IMR-90 (cell line): ENCODE data around the gene PPDPF. TPM values are rescaled to one million over a fixed set of nuclear protein-coding genes. Genes with fewer than 3 reads are reported as not detected.

Experiments used
- ATAC-seq: fragments of 200-7000 bp; cut with Tn5 transposase; 2 replicates; pipeline ENCODE4 v1.9.1; 2020; ENCODE audit warnings: low read depth, mild to moderate bottlenecking, moderate library complexity
- BruUV-seq: library from RNA; stranded (reverse); fragments of 400-500 nt; replicated peaks from 2 replicates; lab custom pipeline; 2021; lab: Mats Ljungman, UMichigan
- CTCF ChIA-PET: fragments of 300-600 bp; formaldehyde crosslinking; extraction: SDS; loops from one replicate; lab custom pipeline; 2021; ENCODE audit warnings: antibody characterized with exemption; lab: Yijun Ruan, JAX
- POLR2A ChIA-PET: fragments of 300-600 bp; sonication (Branson Sonifier 250); formaldehyde crosslinking; loops from one replicate; lab custom pipeline; 2022; ENCODE audit warnings: antibody characterized with exemption; ENCODE audit not compliant: unreplicated experiment; lab: Charles Lee
- DNase-seq: peaks from one replicate; pipeline ENCODE4 v3.0.0; 2013
- H2AFZ ChIP-seq: replicated peaks from 2 replicates; pipeline ENCODE3; 2013; ENCODE audit warnings: low read length, mild to moderate bottlenecking; ENCODE audit not compliant: poor library complexity
- H2AK5ac ChIP-seq: 2 replicates; pipeline ENCODE4 v1.6.1; 2013; ENCODE audit warnings: low read depth, low read length, inconsistent platforms
- H2AK9ac ChIP-seq: replicated peaks from 2 replicates; pipeline ENCODE3; 2013; ENCODE audit warnings: mild to moderate bottlenecking, low read depth, low read length, moderate library complexity; ENCODE audit not compliant: poor library complexity
- H2BK120ac ChIP-seq: 2 replicates; pipeline ENCODE4 v1.6.1; 2013; ENCODE audit warnings: low read depth, low read length, inconsistent platforms
- H2BK15ac ChIP-seq: 3 replicates; pipeline ENCODE4 v1.6.1; 2013; ENCODE audit warnings: low read depth, low read length, inconsistent platforms
- H2BK20ac ChIP-seq: 2 replicates; pipeline ENCODE4 v1.6.1; 2013; ENCODE audit warnings: low read depth, mild to moderate bottlenecking, inconsistent platforms, low read length, moderate library complexity
- H2BK5ac ChIP-seq: 2 replicates; pipeline ENCODE4 v1.6.1; 2013; ENCODE audit warnings: mild to moderate bottlenecking, low read depth, low read length, inconsistent platforms; ENCODE audit not compliant: poor library complexity, severe bottlenecking
- H3K14ac ChIP-seq: replicated peaks from 2 replicates; pipeline ENCODE4 v1.6.1; 2013; ENCODE audit warnings: low read depth, low read length, inconsistent platforms
- H3K18ac ChIP-seq: 2 replicates; pipeline ENCODE4 v1.6.1; 2013; ENCODE audit warnings: low read depth, low read length, control low read depth
- H3K23ac ChIP-seq: 2 replicates; pipeline ENCODE4 v1.6.1; 2013; ENCODE audit warnings: low read depth, low read length, inconsistent platforms
- H3K27ac ChIP-seq: 2 replicates; pipeline ENCODE4 v1.5.1; 2013; ENCODE audit warnings: mild to moderate bottlenecking, control low read depth, low read length; ENCODE audit not compliant: insufficient read depth
- H3K27me3 ChIP-seq: 2 replicates; pipeline ENCODE4 v1.6.1; 2013; ENCODE audit warnings: low read length; ENCODE audit not compliant: control insufficient read depth, insufficient read depth
- H3K36me3 ChIP-seq: 2 replicates; pipeline ENCODE4 v1.6.1; 2013; ENCODE audit warnings: low read length, mixed read lengths; ENCODE audit not compliant: control insufficient read depth, insufficient read depth
- H3K4ac ChIP-seq: 2 replicates; pipeline ENCODE4 v1.6.1; 2013; ENCODE audit warnings: low read depth, low read length, inconsistent platforms
- H3K4me1 ChIP-seq: 2 replicates; pipeline ENCODE4 v1.6.1; 2013; ENCODE audit warnings: low read length, mixed read lengths; ENCODE audit not compliant: control insufficient read depth, insufficient read depth
- H3K4me2 ChIP-seq: 2 replicates; pipeline ENCODE4 v1.6.1; 2013; ENCODE audit warnings: low read depth, mild to moderate bottlenecking, control low read depth, low read length, moderate library complexity
- H3K4me3 ChIP-seq: 2 replicates; pipeline ENCODE4 v1.5.1; 2013; ENCODE audit warnings: low read depth, mild to moderate bottlenecking, control low read depth, low read length, moderate library complexity; ENCODE audit not compliant: insufficient read depth
- H3K56ac ChIP-seq: 2 replicates; pipeline ENCODE4 v1.6.1; 2013; ENCODE audit warnings: low read length, inconsistent platforms; ENCODE audit not compliant: insufficient read depth; ENCODE audit errors: extremely low read depth
- H3K79me1 ChIP-seq, 2 experiments: 2 replicates each; pipeline ENCODE4 v1.6.1; 2013; ENCODE audit warnings: low read length in 2 of 2, inconsistent platforms in 1 of 2, low read depth in 1 of 2
- H3K9ac ChIP-seq: 2 replicates; pipeline ENCODE4 v1.6.1; 2013; ENCODE audit warnings: low read depth, low read length, control low read depth
- H3K9me1 ChIP-seq: 2 replicates; pipeline ENCODE4 v1.6.1; 2013; ENCODE audit warnings: low read length, inconsistent platforms; ENCODE audit not compliant: insufficient read depth
- H3K9me3 ChIP-seq: 2 replicates; pipeline ENCODE4 v1.6.1; 2013; ENCODE audit warnings: low read length; ENCODE audit not compliant: control insufficient read depth, insufficient read depth
- H4K20me1 ChIP-seq: 2 replicates; pipeline ENCODE4 v1.6.1; 2013; ENCODE audit warnings: low read length, inconsistent platforms; ENCODE audit not compliant: insufficient read depth
- H4K5ac ChIP-seq: 2 replicates; pipeline ENCODE4 v1.6.1; 2013; ENCODE audit warnings: mild to moderate bottlenecking, low read depth, low read length, control low read depth
- H4K8ac ChIP-seq, 2 experiments: 2 replicates each; pipeline ENCODE4 v1.6.1; 2013; ENCODE audit warnings: low read depth in 2 of 2, low read length in 2 of 2, control low read depth in 1 of 2, inconsistent platforms in 1 of 2
- H4K91ac ChIP-seq: 2 replicates; pipeline ENCODE4 v1.6.1; 2013; ENCODE audit warnings: low read depth, low read length, inconsistent platforms; ENCODE audit not compliant: insufficient read depth
- CEBPB ChIP-seq: IDR thresholded peaks from 2 replicates; pipeline ENCODE4 v1.6.1; 2012; ENCODE audit warnings: low read depth, low read length, improper control_type of control experiment
- CHD1 ChIP-seq: IDR thresholded peaks from 2 replicates; pipeline ENCODE4 v1.6.1; 2012; ENCODE audit warnings: low read depth, low read length, improper control_type of control experiment
- ELK1 ChIP-seq: fragments of 150-350 bp; IDR thresholded peaks from 2 replicates; pipeline ENCODE4 v1.6.1; 2016; ENCODE audit warnings: low read depth, mild to moderate bottlenecking, low read length, moderate library complexity, borderline replicate concordance
- MAFK ChIP-seq: IDR thresholded peaks from 2 replicates; pipeline ENCODE4 v1.6.1; 2012; ENCODE audit warnings: low read depth, low read length, improper control_type of control experiment
- MAZ ChIP-seq: IDR thresholded peaks from 2 replicates; pipeline ENCODE4 v1.6.1; 2012; ENCODE audit warnings: low read depth, mild to moderate bottlenecking, low read length, improper control_type of control experiment, moderate library complexity, borderline replicate concordance
- NFE2L2 ChIP-seq: fragments of 150-350 bp; IDR thresholded peaks from 2 replicates; pipeline ENCODE4 v1.6.1; 2016; ENCODE audit warnings: low read depth, mild to moderate bottlenecking, low read length
- POLR2A ChIP-seq: IDR thresholded peaks from 2 replicates; pipeline ENCODE4 v1.6.1; 2012; ENCODE audit warnings: mild to moderate bottlenecking, low read depth, low read length
- RCOR1 ChIP-seq: IDR thresholded peaks from 2 replicates; pipeline ENCODE4 v1.6.1; 2012; ENCODE audit warnings: mild to moderate bottlenecking, low read length, improper control_type of control experiment; ENCODE audit not compliant: insufficient replicate concordance
- RFX5 ChIP-seq: IDR thresholded peaks from 2 replicates; pipeline ENCODE4 v1.8.0; 2012; ENCODE audit warnings: low read depth, mild to moderate bottlenecking, low read length, moderate library complexity
- SMC3 ChIP-seq: fragments of 150-350 bp; IDR thresholded peaks from 2 replicates; pipeline ENCODE4 v1.6.1; 2016; ENCODE audit warnings: low read depth, mild to moderate bottlenecking, antibody characterized with exemption, low read length, moderate library complexity
- USF2 ChIP-seq: fragments of 150-350 bp; IDR thresholded peaks from 2 replicates; pipeline ENCODE4 v1.6.1; 2017; ENCODE audit warnings: mild to moderate bottlenecking, antibody characterized with exemption, low read length, low read depth
- WGBS, 2 experiments: methylation state at CpG; one replicate each; pipeline versions ENCODE4 v1.1.5 to v1.1.7; 2013; ENCODE audit warnings: missing lambda C conversion rate in 2 of 2; ENCODE audit not compliant: insufficient read length in 1 of 2; ENCODE audit errors: extremely low coverage in 2 of 2; 5-methylcytosine and 5-hydroxymethylcytosine counted together
- dilution Hi-C: fragments of 300-500 bp; cut with HindIII; formaldehyde crosslinking; loops from one replicate; pipeline ENCODE4 v1.14.3; 2018; ENCODE audit warnings: low sequenced_read_pairs; ENCODE audit not compliant: unreplicated experiment
- in situ Hi-C: fragments of 300-500 bp; cut with MboI; formaldehyde crosslinking; loops from 3 replicates; pipeline ENCODE4 v1.14.3; 2019; ENCODE audit warnings: low sequenced_read_pairs, inconsistent platforms, mixed read lengths
- intact Hi-C: fragments of 100-400 bp; cut with micrococcal nuclease; formaldehyde crosslinking; loops from 2 replicates; pipeline ENCODE4 v1.10.0; 2022
- polyA plus RNA-seq, 3 experiments: library from polyadenylated mRNA; depleted of rRNA; stranded (reverse); fragments of >200 nt; gene quantifications; 2 replicates each; pipeline ENCODE4 v1.2.3, GENCODE V29; 2012; ENCODE audit warnings: low replicate concordance in 1 of 3
- total RNA-seq: library from RNA; depleted of rRNA; stranded (reverse); fragments of >200 nt; gene quantifications from 2 replicates; pipeline ENCODE4 v1.2.3, GENCODE V29; 2012

Gene PPDPF
- total and polyA plus RNA-seq, 2 of the 4 experiments (the other 2 are of a cell fraction), result 12.9 to 171 TPM

- Histone ChIP-seq H3K4me3 (no peak overlapping the region), H2AK5ac (no peak overlapping the region), H3K9me3 (peaks cover 29% of the 10 kb centered on the region), H2AK9ac (no peak overlapping the region), H4K8ac (no peak overlapping the region), H3K18ac (no peak overlapping the region), H4K20me1 (no peaks in the 10 kb centered on the region), H3K27me3 (peaks cover 53% of the 10 kb centered on the region), H3K4me1 (0 out of 2 replicates have a peak, but pooled peaks cover 3% of the 10 kb centered on the region), H3K4ac (no peak overlapping the region), H4K91ac (no peak overlapping the region), H3K9ac (no peak overlapping the region), H2AFZ (no peak overlapping the region), H4K5ac (no peak overlapping the region), H3K36me3 (no peaks in the 10 kb centered on the region), H3K4me2 (no peak overlapping the region), H3K14ac (no peak overlapping the region), H3K56ac (no peak overlapping the region), H3K27ac (no peak overlapping the region), H3K23ac (no peak overlapping the region), H2BK120ac (no peak overlapping the region), H2BK15ac (no peak overlapping the region), H3K79me1 (no peaks in the 10 kb centered on the region), H3K9me1 (no peaks in the 10 kb centered on the region), H2BK20ac (no peak overlapping the region), H2BK5ac (no peak overlapping the region)
- dilution Hi-C loops, result no loop called here
- DNase-seq (no peak), ATAC-seq (no peak)
- POLR2A ChIA-PET, result no interaction called here
- TF ChIP-seq SMC3 (no peak), MAFK (no peak), NFE2L2 (no peak), RCOR1 (no peak), USF2 (no peak), CHD1 (no peak), MAZ (no peak), POLR2A (no peak), RFX5 (no peak), CEBPB (no peak), ELK1 (no peak)
- BruUV-seq, result no TSS peak
- in situ Hi-C loops, result no loop called here
- intact Hi-C loops, result no loop called here
- WGBS, 2 experiments, result 40% methylated on average over 1 of the region's 7 CpGs; no CpG with 5 or more reads in 1 of the 2 experiments
- CTCF ChIA-PET, result no interaction called here
Observed at GRCh38 chr20:63503524-63503923, 17.0 kb upstream of the PPDPF start.
